GM18517 (cell line): ENCODE results near the gene NUP160.
"Not testable (repeated sequence)": the region's sequence is repeated elsewhere in the genome, so short reads cannot be mapped to it uniquely, and the experiment has no call there.

Experiments
- ATAC-seq: cut with Tn5 transposase; IDR thresholded peaks from one replicate; pipeline ENCODE4 v1.9.1; 2021; ENCODE audit warnings: mild to moderate bottlenecking, moderate library complexity; ENCODE audit not compliant: unreplicated experiment

Gene NUP160

GRCh38 chr11:47847892-47848699 is at the start of gene NUP160:
Gene NUP160 (minus strand): TSS chr11:47848350. CDS start chr11:47848318, 32 bp downstream.
- ATAC-seq: peak; percentile 66

- no peak for ATAC-seq
Observed at GRCh38 chr11:47896199-47896598, 48.0 kb upstream of the NUP160 start.

GRCh38 chr11:47895035-47895434 is 46.9 kb upstream of the NUP160 start:
- no peak for ATAC-seq

- ATAC-seq: not testable (repeated sequence)
Observed at GRCh38 chr11:47892546-47893276, 44.6 kb upstream of the NUP160 start.

- no peak for ATAC-seq
Observed at GRCh38 chr11:47891886-47892285, 43.7 kb upstream of the NUP160 start.

- no peak for ATAC-seq
Observed at GRCh38 chr11:47889714-47890441, 41.7 kb upstream of the NUP160 start.

- no peak for ATAC-seq
Observed at GRCh38 chr11:47887910-47888569, 39.9 kb upstream of the NUP160 start.

GRCh38 chr11:47886096-47886495 is 37.9 kb upstream of the NUP160 start:
- no peak for ATAC-seq

GRCh38 chr11:47882437-47882836 is 34.3 kb upstream of the NUP160 start:
- not testable (repeated sequence) for ATAC-seq

- no peak for ATAC-seq
Observed at GRCh38 chr11:47881145-47881544, 33.0 kb upstream of the NUP160 start.

GRCh38 chr11:47879259-47880158 is 31.4 kb upstream of the NUP160 start:
- ATAC-seq: peak; percentile 64

- ATAC-seq: not testable (repeated sequence)
Observed at GRCh38 chr11:47875858-47876257, 27.7 kb upstream of the NUP160 start.

GRCh38 chr11:47870404-47870803 is 22.3 kb upstream of the NUP160 start:
- ATAC-seq: no peak

- no peak for ATAC-seq
Observed at GRCh38 chr11:47869544-47870393, 21.6 kb upstream of the NUP160 start.

GRCh38 chr11:47867823-47868222 is 19.7 kb upstream of the NUP160 start:
- ATAC-seq: no peak

- ATAC-seq: not testable (repeated sequence)
Observed at GRCh38 chr11:47866892-47867291, 18.7 kb upstream of the NUP160 start.

GRCh38 chr11:47864901-47865300 is 16.8 kb upstream of the NUP160 start:
- ATAC-seq: no peak

GRCh38 chr11:47863898-47864430 is 15.8 kb upstream of the NUP160 start:
- no peak for ATAC-seq
